GM18505 (cell line): ENCODE measurements around the gene JAZF1.

Experiments
- ATAC-seq: cut with Tn5 transposase; IDR thresholded peaks from one replicate; pipeline ENCODE4 v1.9.1; 2021; ENCODE audit not compliant: unreplicated experiment
- POLR2A ChIP-seq: IDR thresholded peaks from 4 replicates; pipeline ENCODE4 v1.6.1; 2011; ENCODE audit warnings: borderline replicate concordance; ENCODE audit not compliant: insufficient read depth, insufficient read length; ENCODE audit errors: extremely low read depth

JAZF1 gene

GRCh38 chr7:28203508-28204240, 23.1 kb upstream of the JAZF1 start:
- ATAC-seq, result no peak
- TF ChIP-seq POLR2A, result no peak

DNA sequence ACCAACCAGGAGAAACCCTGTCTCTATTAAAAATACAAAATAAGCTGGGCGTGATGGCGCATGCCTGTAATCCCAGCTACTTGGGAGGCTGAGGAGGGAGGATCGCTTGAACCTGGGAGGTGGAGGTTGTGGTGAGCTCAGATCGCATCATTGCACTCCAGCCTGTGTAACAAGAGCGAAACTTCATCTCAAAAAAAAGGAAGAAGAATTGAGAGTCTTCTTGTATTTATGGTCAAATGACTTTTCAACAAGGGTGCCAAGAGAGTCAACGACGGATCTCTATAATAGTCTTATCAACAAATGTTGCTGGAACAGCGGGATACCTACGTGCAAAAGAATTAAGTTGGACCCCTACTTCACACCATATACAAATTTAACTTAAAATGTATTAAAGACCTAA, 21.6 kb upstream of the JAZF1 start:
- ATAC-seq, result no peak
- TF ChIP-seq POLR2A, result no peak

DNA sequence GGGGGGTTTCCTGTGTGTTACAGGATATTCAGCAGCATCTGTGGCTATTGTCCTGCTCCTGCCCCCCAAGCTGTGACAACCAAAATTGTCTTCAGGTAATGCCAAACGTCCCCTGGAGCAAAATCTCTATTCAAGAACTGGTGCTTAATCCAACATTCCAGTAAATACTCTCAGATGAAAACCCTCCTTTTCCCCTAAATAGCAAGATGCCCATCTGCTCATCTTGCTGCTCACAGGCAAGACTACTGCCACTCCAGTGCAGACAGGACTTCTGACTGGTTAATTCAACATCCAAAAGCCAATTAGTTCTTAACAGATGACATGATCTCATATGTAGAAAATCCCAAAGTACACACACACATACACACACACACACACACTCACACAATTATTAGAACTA, 20.5 kb upstream of the JAZF1 start:
- no peak for TF ChIP-seq POLR2A
- ATAC-seq, result no peak

GRCh38 chr7:28200598-28200997, 20.0 kb upstream of the JAZF1 start:
- TF ChIP-seq POLR2A, result no peak
- ATAC-seq, result no peak

DNA sequence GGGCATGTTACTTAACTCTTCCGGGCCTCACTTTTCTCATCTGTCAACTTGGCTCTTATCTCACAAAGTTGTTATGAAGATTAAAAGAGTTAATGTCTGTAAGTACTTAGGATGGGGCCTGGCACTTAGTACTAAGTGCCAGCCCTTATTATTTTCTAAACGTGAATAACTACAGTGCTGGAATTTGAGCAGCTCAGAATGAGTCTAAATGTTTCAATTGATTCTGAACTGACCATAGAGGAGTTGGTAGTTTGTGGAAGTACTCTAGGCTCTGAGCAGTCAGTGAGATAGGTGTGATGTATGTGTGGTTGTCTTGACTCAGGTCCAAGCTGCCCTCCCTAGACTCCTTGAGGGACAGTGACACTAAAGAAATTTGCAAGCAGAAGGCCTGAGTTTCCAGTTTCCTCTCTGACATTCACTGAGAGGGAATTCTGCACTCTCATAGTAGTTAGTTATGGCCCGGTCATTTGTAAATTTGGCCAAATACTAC, 18.5 kb upstream of the JAZF1 start:
- ATAC-seq, result no peak
- no peak for TF ChIP-seq POLR2A

DNA sequence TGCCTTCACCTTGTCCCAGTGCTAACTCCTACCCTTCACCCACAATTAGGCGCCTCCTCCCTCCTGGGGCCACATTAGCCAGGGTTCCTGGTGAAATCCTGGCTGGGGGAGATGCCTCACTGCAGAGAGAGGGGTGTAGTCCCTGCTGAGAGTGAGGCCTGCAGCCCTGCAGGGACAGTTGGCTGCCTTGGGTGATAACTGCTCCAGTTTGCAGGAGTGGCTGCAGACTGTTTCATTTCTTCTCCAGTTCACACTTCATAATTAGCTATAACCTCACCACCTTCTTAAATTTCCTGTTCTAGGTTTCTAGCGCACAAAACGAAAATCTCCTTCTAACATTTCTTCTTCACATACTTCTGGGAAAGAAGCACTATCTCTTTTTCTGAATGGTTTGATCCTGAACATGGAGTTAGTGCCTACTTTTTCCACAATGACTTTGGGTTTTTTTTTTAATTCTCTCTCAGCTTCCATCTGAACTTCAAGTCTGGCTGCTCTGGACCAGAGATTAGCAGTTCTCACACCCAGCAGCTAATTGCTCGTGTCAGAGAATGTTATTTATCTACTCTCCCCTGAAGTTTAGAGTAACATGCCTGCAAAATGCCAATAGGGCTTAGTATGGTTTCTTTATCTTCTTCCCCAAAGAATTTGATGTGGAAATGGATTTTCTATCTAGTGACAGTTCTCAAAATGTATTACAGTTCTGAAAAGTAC, 15.5 kb upstream of the JAZF1 start:
- TF ChIP-seq POLR2A, result no peak
- no peak for ATAC-seq

DNA sequence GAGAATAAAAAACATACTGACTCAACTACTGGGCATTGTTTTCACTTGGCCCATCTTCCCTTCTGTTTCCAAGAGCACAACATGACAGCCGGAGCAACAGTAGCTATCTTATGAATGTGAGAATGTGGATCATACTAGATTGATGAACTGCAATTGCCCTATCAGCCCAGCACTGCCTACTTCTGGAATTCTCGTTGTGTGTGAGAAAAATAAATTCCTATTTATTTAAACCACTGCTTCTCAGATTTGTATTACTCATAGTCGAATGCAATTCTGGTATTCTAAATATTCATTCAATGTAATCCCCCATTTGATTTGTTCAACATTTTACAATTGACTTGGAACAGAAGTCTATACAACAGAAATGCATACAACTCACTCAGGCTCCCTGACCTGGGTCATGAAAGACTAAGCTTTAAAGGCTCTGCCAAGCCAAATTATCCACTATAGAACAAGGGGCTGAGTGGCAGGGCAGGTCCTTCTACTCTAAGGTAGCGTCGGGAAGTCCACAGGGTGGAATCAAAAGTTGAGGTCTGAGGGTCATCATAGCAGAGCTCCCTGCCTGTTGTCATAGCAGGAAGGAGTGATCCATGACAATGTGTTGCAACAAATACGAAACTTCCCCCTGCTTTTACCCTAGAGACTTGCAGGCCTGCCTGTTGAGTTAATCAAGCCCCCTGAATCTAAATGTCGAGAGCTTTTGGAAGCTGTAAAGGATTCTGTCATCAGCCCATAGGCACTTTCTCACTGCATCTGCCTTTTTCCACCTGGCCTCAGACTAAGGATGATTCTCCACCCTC, 12.4 kb upstream of the JAZF1 start:
- no peak for TF ChIP-seq POLR2A
- no peak for ATAC-seq

- no peak for TF ChIP-seq POLR2A
- ATAC-seq, result no peak
Measured at GRCh38 chr7:28191751-28192150, 11.2 kb upstream of the JAZF1 start.

DNA sequence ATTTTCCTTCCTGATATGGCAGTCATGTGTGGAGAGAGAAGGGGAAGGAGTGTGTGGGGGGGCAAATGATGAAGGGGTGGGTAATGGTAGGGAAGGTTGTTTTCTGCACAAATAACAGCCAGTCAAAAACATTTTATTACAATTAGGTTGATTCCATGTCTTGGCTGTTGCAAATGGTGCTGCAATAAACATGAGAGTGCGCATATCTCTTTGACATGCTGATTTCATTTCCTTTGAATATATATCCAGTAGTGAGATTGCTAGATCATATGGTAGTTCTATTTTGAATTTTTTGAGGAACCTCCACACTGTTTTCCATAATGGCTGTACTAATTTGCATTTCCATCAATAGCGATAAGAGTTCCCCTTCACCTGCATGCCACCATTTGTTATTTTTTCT, 10.6 kb upstream of the JAZF1 start:
- no peak for ATAC-seq
- no peak for TF ChIP-seq POLR2A

DNA sequence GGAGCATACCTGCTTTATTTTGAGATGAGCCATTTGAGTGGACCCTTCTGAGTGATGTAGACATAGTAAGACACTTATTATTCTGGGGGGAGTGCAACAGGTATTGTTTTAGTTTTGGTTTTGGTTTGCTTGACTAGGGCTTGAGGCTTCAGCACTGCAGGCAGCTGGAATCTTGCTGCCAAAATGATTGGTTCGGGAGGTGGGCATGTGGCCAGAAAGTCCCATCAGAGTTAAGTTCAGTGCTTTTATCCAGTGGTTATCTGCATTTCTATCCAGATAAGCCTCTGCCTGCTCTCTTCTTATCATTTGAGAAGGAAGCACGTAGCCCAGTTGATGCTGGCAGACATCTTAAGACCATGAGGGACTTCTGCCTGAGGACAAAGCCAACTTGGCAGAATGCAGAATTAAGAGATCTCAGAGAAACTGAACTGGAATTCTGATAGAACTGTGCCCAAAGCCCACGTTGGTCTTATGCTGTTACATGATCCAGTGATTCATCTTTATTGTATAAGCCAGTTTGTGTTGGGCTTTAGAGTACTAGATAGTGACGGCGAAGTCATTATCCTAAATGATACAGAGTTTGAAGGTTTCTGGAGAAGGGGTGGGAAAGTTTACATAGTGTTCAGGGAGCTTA, 9.6 kb upstream of the JAZF1 start:
- ATAC-seq, result no peak
- TF ChIP-seq POLR2A, result no peak

DNA sequence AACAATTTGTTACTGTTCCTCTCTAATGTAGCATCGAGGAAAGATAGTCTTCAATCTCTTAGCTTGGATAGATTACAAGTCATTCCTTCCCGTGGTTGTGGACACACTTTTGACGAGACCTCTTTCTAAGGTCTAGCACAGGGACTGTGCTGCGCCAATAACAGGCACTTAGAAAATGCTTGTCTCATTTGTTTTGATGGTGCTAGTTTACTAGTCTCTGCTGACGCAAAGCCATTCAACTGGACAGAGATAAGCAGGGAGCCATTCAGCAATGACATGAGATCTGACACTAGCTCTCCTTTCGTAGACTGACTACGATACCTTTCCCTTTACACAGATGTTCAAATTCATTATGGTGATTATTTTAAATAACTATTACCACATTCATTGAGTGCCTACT, 6.4 kb upstream of the JAZF1 start:
- no peak for ATAC-seq
- TF ChIP-seq POLR2A, result no peak

DNA sequence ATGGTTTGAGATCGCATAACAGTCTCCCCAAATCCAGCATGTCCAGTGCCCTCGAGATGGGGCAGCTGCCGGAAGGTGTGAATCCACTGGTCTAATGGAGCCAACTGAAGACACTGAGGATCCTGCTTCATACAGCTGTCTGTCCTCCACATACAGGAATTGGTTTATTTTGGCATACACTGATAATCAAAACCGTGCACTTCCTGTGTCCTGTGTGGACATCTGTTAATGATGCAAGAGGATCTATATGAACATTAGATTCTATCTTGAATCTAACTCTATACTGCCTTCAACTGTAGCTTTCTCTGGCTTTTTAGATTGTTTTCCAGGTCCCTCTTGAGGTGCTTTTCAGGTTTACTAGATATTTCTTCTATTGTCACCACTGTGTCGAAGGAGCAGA, 3.0 kb upstream of the JAZF1 start:
- no peak for ATAC-seq
- TF ChIP-seq POLR2A, result no peak

DNA sequence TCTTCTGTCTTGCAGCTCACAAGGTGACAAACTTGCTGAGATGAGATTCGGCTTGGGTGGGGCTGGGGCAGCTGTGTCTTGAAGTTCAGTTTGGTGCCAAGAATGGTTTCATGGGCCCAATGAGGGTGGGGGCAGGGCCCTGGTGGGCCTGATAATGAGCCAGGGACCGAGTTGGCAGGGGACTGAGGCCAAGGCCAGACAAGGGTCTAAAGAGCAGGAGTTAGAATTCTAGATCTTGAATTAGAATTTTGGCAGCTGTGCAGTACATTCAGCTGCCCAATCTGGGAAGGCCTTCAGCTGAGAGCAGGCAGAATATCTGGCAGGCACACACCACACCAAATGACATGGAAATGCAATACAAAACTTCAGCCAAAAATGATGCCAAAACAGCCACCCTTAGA, 1.5 kb upstream of the JAZF1 start:
- ATAC-seq, result no peak
- no peak for TF ChIP-seq POLR2A
